Smooth muscle cell (in vitro differentiated cells): Measurements from ENCODE around the gene CAMTA1. TPM values are rescaled to one million over a fixed set of nuclear protein-coding genes. Genes with fewer than 3 reads are reported as not detected.

ENCODE experiments used
- DNase-seq: peaks from one replicate; lab custom pipeline; 2025; ENCODE audit not compliant: unreplicated experiment; lab: John Stamatoyannopoulos, UW
- H2AFZ ChIP-seq: fragments of 200-600 bp; sonication (generic); 2 replicates; pipeline ENCODE4 v1.6.0; 2016; ENCODE audit warnings: antibody characterized with exemption, low read depth, mild to moderate bottlenecking
- H3F3A ChIP-seq: fragments of 200-600 bp; sonication (generic); 2 replicates; pipeline ENCODE4 v1.6.0; 2017; ENCODE audit warnings: antibody characterized with exemption, low read depth
- H3K27ac ChIP-seq: fragments of 200-600 bp; sonication (generic); 2 replicates; pipeline ENCODE4 v1.5.1; 2016; ENCODE audit warnings: low read depth, mild to moderate bottlenecking
- H3K27me3 ChIP-seq: fragments of 200-600 bp; sonication (generic); 2 replicates; pipeline ENCODE4 v1.6.1; 2016; ENCODE audit warnings: low read depth, mild to moderate bottlenecking
- H3K36me3 ChIP-seq: fragments of 200-600 bp; sonication (generic); 2 replicates; pipeline ENCODE4 v1.5.1; 2016; ENCODE audit warnings: low read depth
- H3K4me1 ChIP-seq: fragments of 200-600 bp; sonication (generic); 2 replicates; pipeline ENCODE4 v1.5.1; 2016; ENCODE audit warnings: low read depth
- H3K4me2 ChIP-seq: fragments of 200-600 bp; sonication (generic); 2 replicates; pipeline ENCODE4 v1.6.0; 2016; ENCODE audit warnings: mild to moderate bottlenecking
- H3K4me3 ChIP-seq: fragments of 200-600 bp; sonication (generic); 2 replicates; pipeline ENCODE4 v1.5.1; 2016; ENCODE audit warnings: mild to moderate bottlenecking
- H3K79me2 ChIP-seq: fragments of 200-600 bp; sonication (generic); 2 replicates; pipeline ENCODE4 v1.6.0; 2016; ENCODE audit warnings: low read depth, mild to moderate bottlenecking
- H3K9ac ChIP-seq: fragments of 200-600 bp; sonication (generic); 2 replicates; pipeline ENCODE4 v1.6.0; 2016; ENCODE audit warnings: low read depth
- H3K9me3 ChIP-seq: fragments of 200-600 bp; sonication (generic); replicated peaks from 2 replicates; pipeline ENCODE4 v1.5.1; 2016; ENCODE audit warnings: low read depth
- H4K20me1 ChIP-seq: fragments of 200-600 bp; sonication (generic); 2 replicates; pipeline ENCODE4 v1.6.0; 2016; ENCODE audit warnings: low read depth
- WGBS: methylation state at CpG from one replicate; pipeline ENCODE4 v1.1.7; 2016; ENCODE audit warnings: low lambda C conversion rate; 5-methylcytosine and 5-hydroxymethylcytosine counted together
- polyA plus RNA-seq: library from polyadenylated mRNA; unstranded; fragments of >200 nt; fragmentation: Nextera tagmentation; extraction: Ambion mirVana; gene quantifications from 2 replicates; pipeline ENCODE4 v1.2.1, GENCODE V29; 2016
- total RNA-seq: library from RNA; depleted of rRNA; stranded (reverse); fragments of >200 nt; gene quantifications from 2 replicates; pipeline ENCODE4 v1.2.3, GENCODE V29; 2014
- TF ChIP-seq, protein P1 (sequence below): fragments of 200-600 bp; sonication (generic); IDR thresholded peaks from 2 replicates; pipeline ENCODE4 v1.5.1; 2017; ENCODE audit warnings: borderline replicate concordance, mild to moderate bottlenecking, antibody characterized with exemption; ENCODE audit not compliant: insufficient read depth, poor library complexity, severe bottlenecking

Gene CAMTA1
- total and polyA plus RNA-seq, 2 experiments from 2014 or later = 139 to 145 TPM

DNA sequence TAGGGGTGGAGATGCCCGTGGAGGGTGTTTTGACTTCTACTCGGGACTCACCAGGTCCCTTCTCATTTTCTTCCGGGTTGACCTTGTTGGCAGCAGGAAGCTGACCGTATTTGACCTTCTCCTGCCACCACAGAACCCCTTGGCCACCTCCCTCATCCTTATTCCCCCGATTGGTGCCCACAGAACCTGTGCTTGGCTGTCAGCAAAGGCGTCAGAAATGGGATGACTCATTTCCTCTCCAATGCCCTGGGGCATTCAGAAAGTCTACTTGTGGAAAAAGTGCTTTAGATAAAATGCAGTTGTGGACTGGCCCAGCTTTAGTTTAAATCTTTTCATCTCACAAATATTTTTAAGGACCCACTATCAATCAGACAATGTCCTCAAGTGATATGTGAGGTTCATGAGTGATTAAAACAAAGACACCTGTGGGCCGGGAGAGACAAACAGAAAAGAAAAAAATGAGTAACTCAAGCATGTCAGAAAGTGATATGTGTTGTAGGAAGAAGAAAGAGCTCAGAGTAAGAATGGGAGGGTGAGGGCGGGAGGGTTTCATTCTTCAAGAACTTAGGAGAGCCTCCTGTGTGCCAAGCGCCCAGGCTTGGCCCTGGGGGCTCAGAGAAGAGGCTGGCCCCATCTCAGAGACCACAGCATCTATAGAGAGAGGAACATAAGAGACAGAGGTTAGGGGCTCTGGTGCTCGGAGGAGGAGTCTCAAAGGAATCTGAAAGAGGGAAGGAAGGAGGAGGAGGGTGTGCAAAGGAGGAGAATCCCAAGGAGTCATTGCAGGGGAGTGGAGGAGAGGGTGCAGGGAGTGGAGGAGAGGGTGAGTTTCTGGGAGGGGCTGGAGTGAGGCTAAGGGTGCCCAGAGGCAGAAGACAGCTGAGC lies 764.3 kb downstream of the CAMTA1 start:
- Histone ChIP-seq H4K20me1 (no peaks in the 10 kb centered on the region), H3K79me2 (no peaks in the 10 kb centered on the region), H3K27me3 (no peaks in the 10 kb centered on the region), H3K4me2 (peak overlapping the region; percentile 41), H3K4me3 (no peak overlapping the region), H3K27ac (peak overlapping the region; percentile 49), H3K36me3 (no peaks in the 10 kb centered on the region), H2AFZ (no peak overlapping the region), H3F3A (no peaks in the 10 kb centered on the region), H3K9me3 (no peaks in the 10 kb centered on the region), H3K9ac (peak overlapping the region; percentile 24), H3K4me1 (no peaks in the 10 kb centered on the region)
- DNase-seq = no peak
- TF ChIP-seq, protein P1, sequence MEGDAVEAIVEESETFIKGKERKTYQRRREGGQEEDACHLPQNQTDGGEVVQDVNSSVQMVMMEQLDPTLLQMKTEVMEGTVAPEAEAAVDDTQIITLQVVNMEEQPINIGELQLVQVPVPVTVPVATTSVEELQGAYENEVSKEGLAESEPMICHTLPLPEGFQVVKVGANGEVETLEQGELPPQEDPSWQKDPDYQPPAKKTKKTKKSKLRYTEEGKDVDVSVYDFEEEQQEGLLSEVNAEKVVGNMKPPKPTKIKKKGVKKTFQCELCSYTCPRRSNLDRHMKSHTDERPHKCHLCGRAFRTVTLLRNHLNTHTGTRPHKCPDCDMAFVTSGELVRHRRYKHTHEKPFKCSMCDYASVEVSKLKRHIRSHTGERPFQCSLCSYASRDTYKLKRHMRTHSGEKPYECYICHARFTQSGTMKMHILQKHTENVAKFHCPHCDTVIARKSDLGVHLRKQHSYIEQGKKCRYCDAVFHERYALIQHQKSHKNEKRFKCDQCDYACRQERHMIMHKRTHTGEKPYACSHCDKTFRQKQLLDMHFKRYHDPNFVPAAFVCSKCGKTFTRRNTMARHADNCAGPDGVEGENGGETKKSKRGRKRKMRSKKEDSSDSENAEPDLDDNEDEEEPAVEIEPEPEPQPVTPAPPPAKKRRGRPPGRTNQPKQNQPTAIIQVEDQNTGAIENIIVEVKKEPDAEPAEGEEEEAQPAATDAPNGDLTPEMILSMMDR = no peak
- WGBS = 48% methylated on average over 10 of the region's 10 CpGs

DNA sequence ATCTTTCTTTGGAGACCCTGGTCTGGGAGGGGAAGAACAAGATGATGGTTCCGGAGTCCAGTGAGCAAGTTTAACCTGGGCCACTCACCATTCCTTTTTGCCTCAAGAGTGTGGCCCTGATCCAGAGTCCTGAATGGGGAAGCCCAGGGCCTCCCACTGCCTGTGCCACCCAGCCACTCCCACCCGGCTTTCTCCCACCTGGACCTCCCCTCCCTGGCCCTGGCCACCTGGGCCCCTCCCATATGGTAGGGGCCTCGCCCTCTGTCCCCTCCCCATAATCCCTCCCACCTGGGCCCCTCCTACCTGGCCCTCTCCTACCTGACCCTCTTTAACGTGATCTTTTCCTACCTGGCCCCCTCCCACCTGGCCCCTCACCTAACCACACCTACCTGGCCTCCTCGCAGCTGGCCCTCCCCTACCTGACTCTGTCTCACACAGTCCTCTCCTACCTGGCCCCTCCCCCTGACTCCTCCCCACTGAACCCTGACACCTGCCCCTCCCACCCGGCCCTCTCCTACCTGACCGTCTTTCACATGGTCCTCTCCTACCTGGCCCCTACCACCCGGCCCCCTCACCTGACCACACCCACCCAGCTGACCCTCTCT lies 765.1 kb downstream of the CAMTA1 start:
- no peak overlapping the region for H2AFZ ChIP-seq
- H4K20me1 ChIP-seq = no peaks in the 10 kb centered on the region
- H3K36me3 ChIP-seq = no peaks in the 10 kb centered on the region
- no peaks in the 10 kb centered on the region for H3K9me3 ChIP-seq
- no peaks in the 10 kb centered on the region for H3F3A ChIP-seq
- DNase-seq = no peak
- H3K4me3 ChIP-seq = no peak overlapping the region
- no peak overlapping the region for H3K27ac ChIP-seq
- 60% methylated on average over 2 of the region's 8 CpGs for WGBS
- H3K4me2 ChIP-seq = peak overlapping the region; percentile 41
- H3K9ac ChIP-seq = no peak overlapping the region
- no peaks in the 10 kb centered on the region for H3K27me3 ChIP-seq
- no peaks in the 10 kb centered on the region for H3K79me2 ChIP-seq
- TF ChIP-seq, protein P1 = no peak
- no peaks in the 10 kb centered on the region for H3K4me1 ChIP-seq

DNA sequence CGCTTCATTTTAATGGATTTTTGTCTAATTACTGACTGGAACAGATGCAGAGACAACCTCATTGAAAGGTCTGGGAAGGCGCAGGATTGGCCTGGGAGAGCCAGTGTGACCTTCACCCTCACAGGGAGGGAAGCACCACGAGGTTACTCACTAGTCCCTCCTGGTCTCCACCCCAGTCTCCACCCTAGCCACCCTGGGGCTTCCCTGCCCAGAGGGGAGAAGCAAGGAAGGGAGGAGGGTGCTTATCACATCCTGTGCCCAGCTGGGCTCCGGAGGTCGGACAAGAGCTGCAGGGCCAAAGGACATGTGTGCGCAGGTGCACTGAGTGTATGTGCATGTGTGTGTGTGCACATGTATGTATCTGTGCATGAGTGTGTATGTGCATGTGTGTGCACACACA lies 765.7 kb downstream of the CAMTA1 start:
- Histone ChIP-seq H3K9ac (no peak overlapping the region), H3K79me2 (no peaks in the 10 kb centered on the region), H3F3A (no peaks in the 10 kb centered on the region), H2AFZ (no peak overlapping the region), H3K9me3 (no peaks in the 10 kb centered on the region), H3K4me1 (no peaks in the 10 kb centered on the region), H3K27ac (no peak overlapping the region), H4K20me1 (no peaks in the 10 kb centered on the region), H3K27me3 (no peaks in the 10 kb centered on the region), H3K36me3 (no peaks in the 10 kb centered on the region), H3K4me3 (no peak overlapping the region), H3K4me2 (no peak overlapping the region)
- WGBS = 92% methylated on average over 6 of the region's 6 CpGs
- TF ChIP-seq, protein P1 = no peak
- DNase-seq = no peak
